KOPT-K1 (cell line): ENCODE data around the gene SERPINA1.

Source experiments
- H3K27ac ChIP-seq: fragments of 200-600 bp; sonication (generic); 2 replicates; pipeline ENCODE4 v1.5.1; 2016; ENCODE audit warnings: antibody characterized with exemption, mild to moderate bottlenecking, low read depth, low read length; ENCODE audit not compliant: poor library complexity, severe bottlenecking
- H3K36me3 ChIP-seq: fragments of 200-600 bp; sonication (generic); 2 replicates; pipeline ENCODE4 v1.5.1; 2017; ENCODE audit warnings: antibody characterized with exemption, mild to moderate bottlenecking, low read length, moderate library complexity; ENCODE audit not compliant: insufficient read depth
- H3K9me3 ChIP-seq: fragments of 200-600 bp; sonication (generic); 2 replicates; pipeline ENCODE4 v1.5.1; 2017; ENCODE audit warnings: antibody characterized with exemption, low read length, mild to moderate bottlenecking; ENCODE audit not compliant: insufficient read depth, poor library complexity, severe bottlenecking

The SERPINA1 gene

GRCh38 chr14:94392510-94392935 lies 4.1 kb upstream of the SERPINA1 start:
- Histone ChIP-seq H3K9me3 (no peaks in the 10 kb centered on the region), H3K36me3 (no peaks in the 10 kb centered on the region), H3K27ac (no peak overlapping the region)

- Histone ChIP-seq H3K27ac (no peak overlapping the region), H3K36me3 (no peaks in the 10 kb centered on the region), H3K9me3 (no peaks in the 10 kb centered on the region)
Measured at GRCh38 chr14:94391281-94391975, 3.0 kb upstream of the SERPINA1 start.

GRCh38 chr14:94390372-94391086 lies 2.1 kb upstream of the SERPINA1 start:
- Histone ChIP-seq H3K9me3 (no peaks in the 10 kb centered on the region), H3K27ac (no peak overlapping the region)

GRCh38 chr14:94389731-94390371 lies 1.4 kb upstream of the SERPINA1 start:
- H3K36me3 ChIP-seq = no peaks in the 10 kb centered on the region
- no peak overlapping the region for H3K27ac ChIP-seq
- no peaks in the 10 kb centered on the region for H3K9me3 ChIP-seq

More at GRCh38 chr14:94390372-94391086, 2.1 kb upstream of the SERPINA1 start:
- H3K36me3 ChIP-seq = no peaks in the 10 kb centered on the region

DNA sequence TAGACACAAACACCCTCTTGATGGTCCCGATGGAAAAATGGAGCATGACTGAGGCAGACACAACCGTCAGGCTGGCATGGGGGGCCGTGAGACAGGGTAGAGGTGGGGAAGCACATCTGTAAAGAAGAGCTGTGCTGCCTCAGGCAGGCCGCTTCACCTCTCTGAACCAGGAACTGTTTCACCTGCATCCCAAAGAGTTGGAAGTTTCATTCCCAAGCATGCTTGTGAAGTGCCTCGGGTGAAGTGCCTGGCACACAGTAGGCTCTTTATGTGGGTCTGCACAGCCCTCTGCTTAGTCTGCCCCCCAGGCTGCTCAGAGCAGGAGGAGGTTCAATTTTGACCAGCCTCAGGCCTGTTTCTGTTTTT lies 685 bp upstream of the SERPINA1 start:
- Histone ChIP-seq H3K9me3 (no peaks in the 10 kb centered on the region), H3K27ac (no peak overlapping the region), H3K36me3 (no peaks in the 10 kb centered on the region)

GRCh38 chr14:94388027-94388383 lies 397 bp downstream of the SERPINA1 start:
- H3K36me3 ChIP-seq = no peaks in the 10 kb centered on the region
- no peaks in the 10 kb centered on the region for H3K9me3 ChIP-seq
- no peak overlapping the region for H3K27ac ChIP-seq

DNA sequence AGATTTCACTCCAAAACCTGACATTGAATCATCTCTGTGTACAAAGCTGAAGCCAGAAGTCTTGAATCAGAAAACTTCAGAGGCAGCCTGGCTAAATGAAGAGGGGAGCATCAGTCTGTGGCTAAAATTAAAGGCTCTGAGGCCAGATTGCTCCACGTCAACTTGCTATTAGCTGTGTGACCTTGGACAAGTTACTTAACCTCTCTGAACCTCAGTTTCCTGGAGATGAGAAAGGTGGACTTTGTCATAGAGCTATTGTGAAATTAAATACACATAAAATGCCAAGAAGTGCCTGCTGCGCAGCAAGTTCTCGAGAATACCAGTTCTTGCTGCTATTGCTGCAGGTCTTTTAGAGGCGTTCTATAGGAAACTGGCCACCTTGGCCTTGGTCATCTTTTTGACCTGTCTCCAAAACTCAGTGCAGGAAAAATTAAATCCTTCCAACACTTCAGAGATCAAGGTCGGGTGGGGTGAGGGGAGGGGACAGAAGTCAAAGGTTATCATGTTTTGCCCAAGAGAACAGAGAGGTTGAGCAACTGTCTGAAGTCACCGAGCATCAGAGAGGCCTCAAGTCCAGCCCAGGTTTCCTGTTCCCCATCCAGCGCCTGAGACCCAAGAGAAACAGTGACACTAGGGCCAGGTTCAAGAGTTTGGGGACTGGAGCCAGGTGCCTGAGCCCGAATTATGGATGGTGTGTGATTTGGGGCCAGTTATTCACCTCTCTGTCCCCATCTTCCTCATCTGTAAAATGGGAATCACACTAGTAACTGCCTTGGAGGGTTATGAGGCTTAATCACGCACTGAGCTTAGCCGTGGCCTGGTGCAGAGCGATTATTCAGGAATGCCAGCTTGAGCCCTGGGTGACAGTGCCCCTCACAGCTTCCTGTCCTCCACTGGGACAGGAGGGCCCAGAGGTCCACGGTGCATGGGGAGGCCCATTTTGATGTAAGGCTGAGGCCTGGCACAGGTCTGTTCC lies 1.1 kb downstream of the SERPINA1 start:
- H3K36me3 ChIP-seq = no peaks in the 10 kb centered on the region

DNA sequence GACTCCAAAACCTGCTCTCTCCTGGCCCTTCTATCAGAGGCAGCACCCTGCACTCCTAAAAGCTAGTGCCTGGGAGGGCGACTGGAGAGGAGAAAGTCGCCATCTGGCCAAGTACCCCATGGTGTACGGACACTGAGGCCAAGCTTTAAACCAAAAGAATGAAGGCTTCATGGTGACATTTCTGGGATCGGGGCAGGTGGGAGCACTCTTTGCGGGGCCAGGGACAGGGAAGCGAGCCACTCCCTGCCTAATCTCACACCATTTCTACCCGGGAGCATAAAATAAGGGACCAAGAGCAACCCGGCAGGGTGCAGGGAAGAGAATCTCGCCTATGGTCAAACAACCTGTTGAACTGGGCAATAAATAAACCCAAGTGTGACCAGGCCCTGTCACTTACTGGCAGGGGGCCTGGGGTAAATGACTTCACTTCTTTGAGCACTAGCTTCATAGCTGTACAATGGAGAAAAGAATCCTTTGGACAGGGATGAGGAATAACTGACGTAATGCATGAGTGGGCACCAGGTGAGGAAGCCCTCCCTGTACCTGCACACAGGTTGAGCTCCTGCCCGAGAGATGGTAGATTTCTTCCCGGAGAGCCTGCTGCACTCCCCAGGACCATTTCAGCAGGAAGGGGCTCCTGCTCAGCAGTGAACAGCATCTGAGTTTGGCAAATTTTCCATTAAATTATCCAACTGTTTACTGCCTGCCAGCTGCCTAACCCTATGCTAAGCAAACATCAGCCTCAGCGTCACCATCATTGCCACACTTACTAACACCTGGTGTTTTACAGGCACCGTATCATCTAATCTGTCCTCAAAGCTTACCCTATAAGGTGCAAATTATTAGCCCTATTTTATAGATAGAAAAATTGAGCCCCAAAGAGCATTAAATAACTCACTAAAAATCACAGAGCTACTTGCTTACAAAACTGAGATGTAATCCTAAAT lies 2.0 kb downstream of the SERPINA1 start:
- H3K9me3 ChIP-seq = no peaks in the 10 kb centered on the region
- no peaks in the 10 kb centered on the region for H3K36me3 ChIP-seq
- no peak overlapping the region for H3K27ac ChIP-seq

More for the DNA sequence above, 1.1 kb downstream of the SERPINA1 start:
- H3K27ac ChIP-seq = no peak overlapping the region
- H3K9me3 ChIP-seq = no peaks in the 10 kb centered on the region

DNA sequence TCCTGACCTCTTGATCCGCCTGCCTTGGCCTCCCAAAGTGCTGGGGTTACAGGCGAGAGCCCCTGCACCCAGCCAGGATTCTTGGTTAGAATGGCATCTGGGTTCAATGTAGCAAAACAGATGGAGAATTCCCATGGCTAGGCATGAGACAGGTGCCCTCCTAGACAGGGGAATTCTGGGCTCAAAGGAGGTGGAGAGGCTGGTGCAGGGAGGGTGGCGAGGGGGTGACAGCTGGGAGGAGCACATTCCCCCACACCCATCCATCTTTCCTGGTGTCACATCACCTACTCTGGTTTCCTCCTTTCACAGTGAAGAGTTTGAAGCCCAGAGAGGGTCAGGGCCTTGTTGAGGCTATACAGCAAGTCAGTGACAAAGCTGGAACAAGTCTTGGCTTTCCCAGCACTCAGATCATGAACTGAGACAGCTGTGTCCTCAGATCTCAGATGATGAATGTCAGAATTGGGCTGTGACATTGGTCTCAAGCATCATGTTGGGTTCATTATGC lies 2.8 kb downstream of the SERPINA1 start:
- no peaks in the 10 kb centered on the region for H3K36me3 ChIP-seq
- no peak overlapping the region for H3K27ac ChIP-seq

GRCh38 chr14:94384342-94384741 lies 4.1 kb downstream of the SERPINA1 start:
- no peak overlapping the region for H3K27ac ChIP-seq
- no peaks in the 10 kb centered on the region for H3K9me3 ChIP-seq
- no peaks in the 10 kb centered on the region for H3K36me3 ChIP-seq

More for the DNA sequence above, 2.8 kb downstream of the SERPINA1 start:
- no peaks in the 10 kb centered on the region for H3K9me3 ChIP-seq

- Histone ChIP-seq H3K9me3 (no peaks in the 10 kb centered on the region), H3K27ac (no peak overlapping the region), H3K36me3 (no peaks in the 10 kb centered on the region)
Measured at GRCh38 chr14:94383777-94384176, 4.6 kb downstream of the SERPINA1 start.

GRCh38 chr14:94382716-94383596 lies 5.4 kb downstream of the SERPINA1 start:
- H3K36me3 ChIP-seq = no peaks in the 10 kb centered on the region
- H3K9me3 ChIP-seq = no peaks in the 10 kb centered on the region
- no peak overlapping the region for H3K27ac ChIP-seq

DNA sequence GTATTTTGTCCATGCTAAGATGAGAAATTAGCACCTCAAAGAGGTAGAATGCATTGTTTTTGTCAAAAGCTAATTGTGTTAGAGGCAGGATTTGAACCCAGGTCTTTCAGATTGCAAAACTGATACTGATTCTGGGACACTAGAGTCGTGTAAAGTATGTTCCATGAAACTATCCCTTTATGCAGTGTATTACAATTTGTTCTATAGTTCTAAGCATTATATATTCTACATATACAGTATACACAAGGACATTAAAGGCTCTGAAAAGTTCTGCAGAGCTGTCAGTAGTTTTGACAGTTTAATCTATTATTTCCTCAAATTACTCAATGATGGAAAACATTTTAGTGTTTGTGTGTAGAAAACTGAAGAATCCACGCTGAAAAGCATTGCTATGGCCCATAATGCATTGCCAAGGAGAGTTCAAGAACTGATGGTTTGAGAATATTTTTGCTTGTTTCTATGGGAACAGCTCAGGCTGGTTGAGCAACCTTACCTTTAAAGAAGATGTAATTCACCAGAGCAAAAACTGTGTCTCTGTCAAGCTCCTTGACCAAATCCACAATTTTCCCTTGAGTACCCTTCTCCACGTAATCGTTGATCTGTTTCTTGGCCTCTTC lies 6.2 kb downstream of the SERPINA1 start:
- Histone ChIP-seq H3K27ac (no peak overlapping the region), H3K9me3 (no peaks in the 10 kb centered on the region), H3K36me3 (no peaks in the 10 kb centered on the region)
